Stimulated activated CD4-positive, alpha-beta T cell treated with anti-CD3 and anti-CD28 coated beads, Interleukin-4, amount 100 ng/mL, for 24 hours (primary cell): ENCODE measurements around the gene USP11.
A peak's percentile ranks its signal among the peaks of the same experiment; 100 is the strongest.

Source experiments
- DNase-seq: peaks from one replicate; pipeline ENCODE4 v3.0.0-alpha.2; 2020

USP11 gene

DNA sequence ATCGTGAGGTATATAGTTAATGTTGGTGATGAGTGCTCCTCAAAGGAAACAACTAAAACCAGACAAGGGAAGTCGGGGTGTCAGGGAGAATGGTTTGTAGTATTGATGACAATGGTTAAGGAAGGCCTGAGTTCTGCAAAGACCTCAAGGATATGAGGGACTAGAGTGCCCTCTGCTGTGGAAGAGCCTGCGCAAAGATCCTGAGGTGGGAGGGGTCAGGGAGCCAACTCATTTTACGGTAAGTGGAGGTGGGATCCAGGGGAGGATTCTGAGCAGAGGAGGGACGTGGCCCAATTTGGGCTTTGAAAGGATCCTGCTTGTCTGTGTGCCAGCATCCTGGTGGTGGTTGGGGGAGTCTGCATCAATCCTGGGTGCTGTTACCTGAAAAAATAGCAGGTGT lies 27.8 kb upstream of the USP11 start:
- no peak for DNase-seq

DNA sequence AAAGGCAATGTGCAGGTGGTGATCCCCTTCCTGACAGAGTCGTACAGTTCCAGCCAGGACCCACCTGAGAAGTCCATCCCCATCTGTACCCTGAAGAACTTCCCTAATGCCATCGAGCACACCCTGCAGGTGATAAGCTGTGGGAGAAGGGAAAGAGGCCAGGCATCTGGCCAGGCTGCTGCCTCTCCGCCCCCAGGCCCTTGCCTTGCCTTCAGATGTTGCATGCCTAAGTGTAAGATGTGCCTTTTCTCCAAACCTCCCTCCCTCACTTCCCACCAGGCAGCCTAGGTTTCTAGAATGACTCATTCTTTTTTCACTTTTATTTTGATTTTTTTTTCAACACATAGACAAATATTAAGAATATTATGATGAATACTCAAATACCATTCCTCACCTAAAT lies 26.5 kb upstream of the USP11 start:
- no peak for DNase-seq

DNA sequence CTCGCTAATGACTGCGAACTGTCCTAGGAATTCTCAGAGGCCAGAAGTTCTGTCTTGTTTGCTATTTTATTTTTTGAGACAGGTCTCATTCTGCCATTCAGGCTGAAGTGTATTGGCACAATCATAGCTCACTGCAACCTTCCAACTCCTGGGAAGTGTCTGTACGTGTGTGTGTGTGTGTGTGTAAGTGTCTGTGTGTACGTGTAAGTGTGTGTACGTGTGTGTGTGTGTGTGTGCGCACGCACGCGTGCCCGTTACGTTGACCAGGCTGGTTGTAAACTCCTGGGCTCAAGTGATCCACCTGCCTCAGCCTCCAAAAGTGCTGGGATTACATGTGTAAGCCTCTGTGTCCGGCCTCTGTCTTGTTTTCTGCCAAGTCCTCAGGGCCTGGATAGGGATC lies 24.7 kb upstream of the USP11 start:
- no peak for DNase-seq

DNA sequence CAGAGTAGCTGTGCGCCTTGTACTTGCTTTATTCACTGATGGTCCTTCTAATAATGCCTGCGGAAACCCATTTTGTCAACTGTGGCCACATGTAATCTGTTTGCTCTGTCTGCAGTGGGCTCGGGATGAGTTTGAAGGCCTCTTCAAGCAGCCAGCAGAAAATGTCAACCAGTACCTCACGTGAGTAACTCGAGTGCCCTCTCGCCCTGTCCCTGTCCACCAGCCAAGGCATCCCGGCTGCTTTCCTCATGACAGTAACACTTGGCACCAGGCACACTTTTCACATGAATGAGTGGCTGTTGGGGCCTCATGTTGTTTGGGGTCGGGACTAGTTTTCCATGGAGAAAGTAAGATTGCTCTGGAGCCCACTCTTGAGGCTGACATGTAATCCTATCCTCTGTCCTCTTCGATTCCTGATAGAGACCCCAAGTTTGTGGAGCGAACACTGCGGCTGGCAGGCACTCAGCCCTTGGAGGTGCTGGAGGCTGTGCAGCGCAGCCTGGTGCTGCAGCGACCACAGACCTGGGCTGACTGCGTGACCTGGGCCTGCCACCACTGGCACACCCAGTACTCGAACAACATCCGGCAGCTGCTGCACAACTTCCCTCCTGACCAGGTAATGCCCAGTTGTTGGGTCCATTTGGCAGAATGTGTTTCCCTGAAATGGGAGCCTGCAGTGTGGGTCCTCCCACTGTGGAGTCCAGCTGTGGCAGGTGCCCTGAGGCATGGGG lies 23.1 kb upstream of the USP11 start:
- no peak for DNase-seq

DNA sequence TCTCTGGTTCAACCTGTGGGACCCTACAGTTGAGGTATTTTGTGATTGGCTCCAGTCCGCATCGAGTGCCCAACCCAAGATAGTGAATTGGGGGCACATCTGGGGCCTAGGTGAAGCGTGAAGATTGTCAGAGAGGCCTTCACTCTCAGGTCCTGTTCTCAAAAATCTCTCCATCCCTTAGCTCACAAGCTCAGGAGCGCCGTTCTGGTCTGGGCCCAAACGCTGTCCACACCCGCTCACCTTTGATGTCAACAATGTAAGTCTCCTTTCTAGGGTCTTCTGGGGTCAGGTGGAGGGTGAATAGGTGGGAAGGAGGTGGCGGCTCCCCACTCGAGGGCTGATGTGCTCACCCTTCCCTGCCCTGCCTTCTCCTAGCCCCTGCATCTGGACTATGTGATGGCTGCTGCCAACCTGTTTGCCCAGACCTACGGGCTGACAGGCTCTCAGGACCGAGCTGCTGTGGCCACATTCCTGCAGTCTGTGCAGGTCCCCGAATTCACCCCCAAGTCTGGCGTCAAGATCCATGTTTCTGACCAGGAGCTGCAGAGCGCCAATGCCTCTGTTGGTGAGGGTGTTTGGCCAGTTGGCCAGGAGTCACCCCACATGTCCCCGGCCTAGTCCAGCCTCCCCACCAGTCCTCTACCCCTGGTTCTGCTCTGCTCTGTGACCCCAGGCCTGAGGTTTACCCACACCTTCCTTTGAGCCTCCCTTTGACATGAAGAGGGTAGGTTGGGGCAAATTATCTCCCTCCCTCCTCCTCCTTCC lies 22.0 kb upstream of the USP11 start:
- no peak for DNase-seq

DNA sequence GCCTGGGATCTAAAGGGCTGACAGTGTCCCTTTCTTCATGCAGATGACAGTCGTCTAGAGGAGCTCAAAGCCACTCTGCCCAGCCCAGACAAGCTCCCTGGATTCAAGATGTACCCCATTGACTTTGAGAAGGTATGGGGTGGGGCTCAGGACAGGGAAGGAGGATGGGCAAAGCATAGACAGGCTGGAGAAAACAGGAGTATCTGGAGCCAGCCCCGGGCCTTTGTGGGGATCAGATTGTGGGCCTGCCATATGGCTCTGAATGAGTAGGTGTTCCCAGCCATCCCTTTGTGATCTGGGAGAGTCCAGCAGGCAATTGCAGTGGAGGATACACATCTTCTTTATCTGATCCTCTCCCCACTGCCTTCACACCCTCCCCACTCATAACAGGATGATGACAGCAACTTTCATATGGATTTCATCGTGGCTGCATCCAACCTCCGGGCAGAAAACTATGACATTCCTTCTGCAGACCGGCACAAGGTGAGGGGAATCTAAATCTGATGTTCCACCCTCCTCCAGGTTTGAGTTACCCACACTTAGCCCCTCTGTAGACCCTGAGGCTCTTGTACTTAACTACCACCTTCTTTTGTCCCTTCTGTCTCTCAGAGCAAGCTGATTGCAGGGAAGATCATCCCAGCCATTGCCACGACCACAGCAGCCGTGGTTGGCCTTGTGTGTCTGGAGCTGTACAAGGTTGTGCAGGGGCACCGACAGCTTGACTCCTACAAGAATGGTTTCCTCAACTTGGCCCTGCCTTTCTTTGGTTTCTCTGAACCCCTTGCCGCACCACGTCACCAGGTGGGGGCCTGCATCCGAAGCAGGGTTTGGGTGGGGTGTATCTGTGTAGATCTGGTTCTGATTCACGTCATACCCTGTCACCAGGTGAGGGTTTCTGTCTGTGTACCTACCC lies 20.2 kb upstream of the USP11 start:
- no peak for DNase-seq

DNA sequence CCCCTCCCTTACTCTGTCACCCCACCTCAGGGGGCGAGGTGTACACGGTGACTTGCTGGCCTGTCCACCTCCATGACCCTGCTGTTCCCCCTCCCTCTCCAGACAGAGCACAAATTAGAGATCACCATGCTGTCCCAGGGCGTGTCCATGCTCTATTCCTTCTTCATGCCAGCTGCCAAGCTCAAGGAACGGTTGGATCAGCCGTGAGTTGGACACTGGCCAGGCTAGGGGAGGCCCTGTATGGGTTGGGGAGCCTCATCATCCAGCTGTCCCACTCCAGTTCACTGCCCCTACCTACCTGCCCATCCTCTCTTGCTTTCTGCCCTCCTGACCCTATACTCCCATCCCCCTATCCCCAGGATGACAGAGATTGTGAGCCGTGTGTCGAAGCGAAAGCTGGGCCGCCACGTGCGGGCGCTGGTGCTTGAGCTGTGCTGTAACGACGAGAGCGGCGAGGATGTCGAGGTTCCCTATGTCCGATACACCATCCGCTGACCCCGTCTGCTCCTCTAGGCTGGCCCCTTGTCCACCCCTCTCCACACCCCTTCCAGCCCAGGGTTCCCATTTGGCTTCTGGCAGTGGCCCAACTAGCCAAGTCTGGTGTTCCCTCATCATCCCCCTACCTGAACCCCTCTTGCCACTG lies 18.3 kb upstream of the USP11 start:
- no peak for DNase-seq

DNA sequence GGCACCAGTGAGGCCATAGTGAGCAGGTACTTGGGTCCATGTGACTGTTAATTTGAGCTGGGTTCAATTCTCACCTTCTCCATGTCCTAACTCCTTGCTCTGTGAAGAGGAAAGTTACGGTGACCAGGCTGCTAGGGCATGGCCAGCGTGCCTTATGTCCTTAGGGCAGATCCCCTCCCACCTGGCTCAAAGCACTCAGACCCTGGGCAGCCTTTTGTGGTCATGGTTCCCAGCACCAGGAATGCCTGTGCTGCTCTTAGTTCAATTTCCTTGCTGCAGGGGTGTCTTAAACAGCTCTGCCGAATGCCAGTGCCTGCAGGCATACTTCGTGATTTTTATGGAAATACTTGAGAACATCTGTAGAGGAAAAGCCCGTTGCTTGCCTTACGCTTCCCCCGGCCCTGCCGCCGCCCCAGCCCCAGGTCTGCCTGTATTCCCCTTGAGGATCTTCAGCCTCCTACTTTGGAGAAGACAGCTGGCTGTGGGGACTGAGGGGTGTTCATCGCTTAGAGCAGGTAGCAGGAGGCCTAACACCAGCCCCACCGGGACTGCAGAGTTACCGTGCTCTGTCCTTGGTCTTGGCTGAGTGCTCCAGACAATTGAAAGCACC lies 17.4 kb upstream of the USP11 start:
- no peak for DNase-seq

DNA sequence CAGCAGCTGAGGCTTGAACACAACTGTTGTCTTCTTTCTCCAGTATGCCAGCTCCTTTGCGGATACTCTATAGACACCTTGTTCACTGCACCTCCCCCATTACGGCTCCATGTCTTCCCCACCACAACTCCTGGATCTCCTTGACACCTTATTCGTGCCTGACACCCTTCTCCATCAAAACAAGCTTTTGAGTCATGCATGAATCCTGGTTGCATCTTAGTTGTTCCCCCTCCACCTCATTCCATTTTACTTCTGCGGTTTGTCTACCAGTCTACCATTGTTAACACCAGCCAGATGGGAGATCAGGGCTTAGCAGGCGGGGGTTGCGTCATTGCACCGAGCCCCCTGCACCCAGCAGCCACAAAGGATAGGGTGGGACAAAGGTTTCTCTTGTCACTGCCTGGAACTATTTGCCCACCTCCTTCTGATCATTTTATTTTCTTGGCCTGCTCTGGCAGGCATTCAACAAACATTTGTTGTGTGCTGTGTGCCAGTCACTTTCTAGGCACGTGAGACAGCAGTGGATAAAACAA lies 16.4 kb upstream of the USP11 start:
- no peak for DNase-seq

DNA sequence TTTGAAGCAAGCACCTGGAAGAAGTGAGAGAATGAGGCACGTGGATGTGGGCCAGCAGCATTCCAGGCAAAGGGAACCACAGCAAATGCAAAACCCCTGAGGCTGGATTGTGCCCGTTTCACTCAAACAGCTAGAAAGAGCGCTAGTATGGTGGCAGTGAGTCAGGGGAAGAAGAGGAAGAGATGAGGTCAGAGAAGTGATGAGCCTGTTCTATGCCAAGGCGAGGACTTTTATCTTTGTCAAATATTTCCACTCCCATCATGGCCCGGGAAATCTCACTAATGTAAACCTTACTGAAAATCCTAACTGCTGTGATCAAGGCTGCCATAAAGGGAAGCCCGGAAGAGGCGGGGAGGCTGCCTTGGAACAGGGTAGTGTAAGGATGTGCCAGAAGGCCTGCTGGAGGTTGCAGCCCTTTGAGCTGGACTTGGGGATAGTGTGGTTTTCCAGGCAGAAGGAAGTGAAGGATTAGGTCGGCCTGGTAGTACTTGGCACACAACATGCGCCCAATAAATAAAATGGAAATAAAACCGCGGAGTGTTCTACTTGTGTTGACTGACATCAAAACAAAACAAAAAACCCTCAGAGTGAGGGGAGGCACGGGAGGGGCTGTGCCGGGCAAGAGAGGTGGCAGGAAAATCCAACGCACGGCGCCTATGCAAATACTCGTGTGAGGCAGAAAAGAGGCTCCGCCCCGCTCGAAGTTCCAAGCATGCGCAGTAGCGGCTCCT lies 15.5 kb upstream of the USP11 start:
- DNase-seq, result peak; percentile 34

DNA sequence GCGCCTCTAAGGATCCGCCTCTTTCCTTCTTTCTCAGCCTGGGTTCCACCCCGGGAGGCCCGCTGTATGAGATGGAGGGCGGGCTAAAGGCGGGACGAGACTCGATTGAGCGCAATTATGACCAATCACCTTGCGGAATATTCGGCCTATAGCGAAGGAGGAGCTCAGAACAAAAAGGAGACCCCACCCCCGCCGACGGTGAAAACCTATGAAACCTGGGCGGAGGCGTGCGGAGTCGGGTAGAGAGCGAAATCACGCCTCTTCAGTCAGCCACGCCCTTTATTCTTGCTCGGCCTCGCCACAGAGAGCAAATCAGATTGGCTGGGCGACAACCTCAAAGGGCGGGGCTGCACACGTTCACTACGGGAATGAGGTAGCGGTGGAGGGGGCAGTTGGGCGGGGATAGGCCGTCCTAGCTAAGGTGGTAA lies 14.9 kb upstream of the USP11 start:
- DNase-seq, result peak; percentile 95

DNA sequence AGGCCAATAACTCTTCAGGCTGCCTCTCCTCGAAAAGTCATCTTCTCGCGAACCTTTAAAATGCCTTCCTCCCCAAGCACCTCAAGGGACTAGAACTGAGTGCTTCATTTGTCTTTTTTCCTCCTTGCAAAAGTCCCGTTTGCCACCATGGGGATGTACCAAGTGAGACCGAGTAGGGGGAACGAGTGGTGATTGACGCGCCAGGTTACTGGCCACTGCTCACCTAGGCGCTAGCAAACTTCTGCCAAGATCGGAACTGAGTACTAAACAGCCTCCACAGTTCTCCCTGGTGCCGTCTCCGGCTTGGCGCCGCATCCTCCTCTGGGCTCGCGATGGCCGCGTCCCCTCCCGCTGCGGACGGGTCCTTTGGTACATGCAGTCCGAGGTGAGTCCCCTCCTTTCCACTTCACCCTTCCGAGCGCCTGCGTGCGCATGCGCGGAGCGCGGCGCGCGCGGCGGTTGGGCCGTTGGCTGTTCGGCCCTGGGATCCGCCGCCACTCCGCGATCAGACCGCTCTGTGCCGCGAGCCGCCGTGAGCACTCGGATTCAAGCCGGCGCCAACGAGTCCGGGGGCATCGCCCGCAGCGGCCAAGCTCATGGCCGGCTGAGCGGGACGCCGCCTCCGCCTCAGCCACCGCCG lies 14.4 kb upstream of the USP11 start, which contains the start of gene CDK16:
CDK16 (plus strand) TSS at position 402 of the 640 bp plus-strand sequence. CDS start 4,877 bp downstream, outside the sequence.
- DNase-seq, result peak; percentile 71

DNA sequence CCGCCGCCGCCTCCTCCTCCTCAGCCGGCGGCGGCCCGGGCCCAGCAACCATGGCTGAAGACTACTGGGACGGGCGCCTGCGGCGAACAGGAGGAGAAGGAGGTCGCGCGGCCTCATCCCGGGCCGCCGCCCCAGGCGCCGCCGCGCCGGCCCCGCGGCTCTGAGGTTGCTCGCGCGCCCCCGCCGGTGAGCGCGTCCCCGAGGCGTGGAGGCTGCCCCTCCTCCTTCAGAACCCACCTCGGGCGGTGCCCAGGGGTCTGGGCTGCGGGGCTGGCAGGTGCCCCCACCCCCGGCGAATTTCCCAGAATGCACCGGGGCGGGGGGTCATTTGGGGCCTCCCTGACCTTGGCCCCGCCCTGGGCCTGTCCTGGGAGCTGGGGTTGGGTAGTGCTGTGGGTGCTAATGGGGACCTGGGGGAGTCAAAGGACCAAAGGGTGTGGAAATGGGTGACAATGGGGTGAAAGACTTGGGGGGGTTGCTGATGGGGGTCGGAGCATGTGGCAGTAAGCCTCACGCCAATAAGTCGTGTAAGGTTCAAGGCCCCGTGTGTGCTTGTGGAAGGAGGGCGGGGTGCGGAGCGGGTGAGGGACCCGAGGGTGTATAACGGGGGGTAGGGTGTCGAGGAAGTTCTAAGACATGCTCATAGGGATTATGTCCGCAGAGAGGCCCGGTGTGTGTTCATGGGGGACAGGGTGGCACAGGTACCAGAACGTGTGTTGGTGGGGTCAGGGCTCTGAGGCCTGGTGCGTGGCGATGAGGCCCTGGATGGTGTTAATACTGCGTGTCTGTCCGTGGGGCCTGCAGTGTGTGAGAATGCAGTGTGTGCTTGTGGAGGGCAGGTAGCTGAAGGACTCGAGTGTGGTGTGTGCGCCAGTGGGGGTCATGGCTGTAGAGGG lies 13.6 kb upstream of the USP11 start:
- DNase-seq, result peak; percentile 49

DNA sequence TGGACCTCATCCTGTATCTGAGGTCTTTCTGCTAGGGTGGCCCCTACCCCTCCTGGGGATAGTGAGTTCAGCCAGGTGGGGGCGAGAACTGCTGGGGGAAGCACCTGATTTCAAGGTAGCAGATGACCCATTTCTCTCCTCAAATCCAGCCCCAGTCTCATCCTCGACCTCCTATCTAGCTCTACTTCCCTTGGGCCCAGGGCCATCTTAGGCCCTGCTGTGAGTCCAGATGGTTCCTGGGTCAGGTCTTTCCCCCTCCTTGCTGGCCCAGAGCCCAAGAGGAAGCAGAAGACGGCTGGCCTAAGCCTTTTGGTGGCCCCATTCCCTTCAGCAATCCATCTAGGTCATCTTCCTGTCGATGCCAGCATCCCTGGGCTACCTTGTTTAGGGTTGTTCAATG lies 11.1 kb upstream of the USP11 start:
- no peak for DNase-seq

DNA sequence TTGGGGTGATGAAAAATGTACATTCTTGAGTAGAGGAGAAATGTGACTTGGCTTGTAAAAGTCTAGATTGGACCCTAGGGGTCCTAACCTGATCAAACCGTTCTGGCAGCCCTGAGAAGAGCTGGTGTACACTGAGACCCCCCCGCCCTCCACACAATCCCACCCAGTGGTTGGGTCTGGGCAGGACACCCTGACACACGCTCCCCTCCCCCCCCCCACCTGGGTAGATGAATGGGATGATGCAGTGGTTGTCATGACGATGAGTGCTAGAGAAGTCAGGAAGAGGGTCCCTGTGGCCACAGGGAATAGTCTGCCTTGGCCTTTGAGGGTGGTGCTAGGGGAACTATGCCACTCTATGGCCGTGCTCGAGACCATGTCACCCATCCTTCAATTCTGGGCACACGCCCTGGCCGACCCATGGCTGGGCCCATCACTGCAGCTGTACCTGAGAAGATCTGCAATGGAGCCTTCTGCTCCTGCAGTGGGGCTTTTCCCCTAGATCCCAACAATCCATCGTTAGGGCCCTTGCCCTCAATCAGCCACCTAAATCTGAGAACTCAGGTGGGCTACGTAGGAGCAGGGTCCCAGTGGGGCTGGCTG lies 10.0 kb upstream of the USP11 start:
- DNase-seq, result no peak

DNA sequence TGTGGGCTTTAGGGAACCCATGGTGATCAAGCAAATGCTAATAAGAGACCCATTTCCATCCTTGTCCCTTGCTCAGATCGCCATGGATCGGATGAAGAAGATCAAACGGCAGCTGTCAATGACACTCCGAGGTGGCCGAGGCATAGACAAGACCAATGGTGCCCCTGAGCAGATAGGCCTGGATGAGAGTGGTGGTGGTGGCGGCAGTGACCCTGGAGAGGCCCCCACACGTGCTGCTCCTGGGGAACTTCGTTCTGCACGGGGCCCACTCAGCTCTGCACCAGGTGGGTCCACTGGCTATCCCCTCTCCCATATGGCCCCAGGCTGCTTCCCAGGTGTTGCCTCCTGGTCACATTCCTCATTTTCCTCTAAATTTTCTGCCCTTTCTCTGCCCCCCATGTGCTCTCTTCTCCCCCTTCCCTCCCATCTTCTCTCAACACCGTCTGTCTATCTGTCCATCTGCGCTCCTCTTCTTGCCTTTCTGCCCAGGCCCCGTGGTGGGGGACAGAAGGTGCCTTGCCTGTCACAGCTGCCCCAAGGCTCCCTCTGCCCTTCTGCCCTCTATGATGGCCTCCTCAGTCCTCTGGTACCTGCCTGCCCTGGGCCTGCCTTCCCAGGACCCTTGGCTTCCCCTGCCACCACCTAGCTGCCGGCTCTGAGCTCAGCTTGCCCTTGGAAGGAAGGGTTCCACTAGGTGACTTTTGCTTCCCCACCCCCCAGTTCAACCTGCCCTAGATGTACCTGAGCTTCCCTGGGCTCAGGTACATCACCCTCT lies 9.1 kb upstream of the USP11 start:
- no peak for DNase-seq

DNA sequence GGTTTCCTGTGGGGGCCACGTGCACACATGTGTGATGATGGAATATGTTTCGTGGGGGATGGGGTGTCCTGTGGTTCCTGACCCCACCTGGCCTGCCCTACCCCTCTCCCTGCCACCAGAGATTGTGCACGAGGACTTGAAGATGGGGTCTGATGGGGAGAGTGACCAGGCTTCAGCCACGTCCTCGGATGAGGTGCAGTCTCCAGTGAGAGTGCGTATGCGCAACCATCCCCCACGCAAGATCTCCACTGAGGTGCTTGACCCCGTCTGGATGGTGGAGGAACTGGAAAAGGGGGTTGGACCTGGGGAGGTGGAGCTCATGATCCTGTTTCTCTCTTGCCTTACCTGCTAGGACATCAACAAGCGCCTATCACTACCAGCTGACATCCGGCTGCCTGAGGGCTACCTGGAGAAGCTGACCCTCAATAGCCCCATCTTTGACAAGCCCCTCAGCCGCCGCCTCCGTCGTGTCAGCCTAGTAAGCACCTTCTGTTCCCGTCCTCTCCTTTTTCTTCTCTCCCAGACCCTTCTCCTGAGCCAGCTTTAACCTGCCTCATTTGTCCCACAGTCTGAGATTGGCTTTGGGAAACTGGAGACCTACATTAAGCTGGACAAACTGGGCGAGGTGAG lies 8.4 kb upstream of the USP11 start:
- DNase-seq, result no peak

DNA sequence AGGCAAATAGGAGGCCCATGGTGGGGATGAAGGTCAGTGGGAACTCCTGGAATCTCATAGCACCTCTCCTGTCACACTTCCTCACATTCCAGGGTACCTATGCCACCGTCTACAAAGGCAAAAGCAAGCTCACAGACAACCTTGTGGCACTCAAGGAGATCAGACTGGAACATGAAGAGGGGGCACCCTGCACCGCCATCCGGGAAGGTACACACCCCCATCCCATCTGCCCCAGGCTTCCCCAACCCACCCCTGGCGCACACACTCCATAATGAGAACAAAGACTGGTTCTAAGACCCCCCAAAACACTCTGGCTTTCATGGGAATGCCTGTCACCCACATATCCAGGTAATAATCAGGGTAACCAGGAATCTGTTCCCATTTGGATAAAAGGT lies 7.9 kb upstream of the USP11 start:
- DNase-seq, result no peak
